Stimulated activated CD4-positive, alpha-beta T cell treated with anti-CD3 and anti-CD28 coated beads, Interleukin-2, amount 100 ng/mL, for 48 hours (primary cell): Measurements from ENCODE around the gene EFCAB6.

Source experiments
- DNase-seq, 2 donors: peaks; one replicate each; pipeline ENCODE4 v3.0.0-alpha.2; 2020

Gene EFCAB6

DNA sequence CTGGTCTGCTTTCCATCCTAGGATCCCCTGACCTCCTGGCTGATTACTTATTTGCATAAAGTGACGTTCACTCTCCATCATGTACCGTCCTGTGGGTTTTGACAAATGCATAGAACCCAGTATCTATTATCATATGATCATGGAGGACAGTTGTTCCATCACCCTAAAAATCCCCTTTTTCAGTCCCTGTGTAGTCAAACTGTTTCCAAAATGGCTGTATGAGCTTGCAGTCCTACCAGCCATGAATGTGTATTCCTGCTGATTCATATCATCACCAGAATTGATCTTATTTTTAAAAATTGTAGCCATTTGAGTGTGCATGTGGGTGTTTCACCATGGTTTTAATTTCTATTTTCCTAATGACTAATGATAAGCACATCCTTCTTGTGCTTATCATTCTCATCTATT is 291.5 kb downstream of the EFCAB6 start:
- no peak for DNase-seq

DNA sequence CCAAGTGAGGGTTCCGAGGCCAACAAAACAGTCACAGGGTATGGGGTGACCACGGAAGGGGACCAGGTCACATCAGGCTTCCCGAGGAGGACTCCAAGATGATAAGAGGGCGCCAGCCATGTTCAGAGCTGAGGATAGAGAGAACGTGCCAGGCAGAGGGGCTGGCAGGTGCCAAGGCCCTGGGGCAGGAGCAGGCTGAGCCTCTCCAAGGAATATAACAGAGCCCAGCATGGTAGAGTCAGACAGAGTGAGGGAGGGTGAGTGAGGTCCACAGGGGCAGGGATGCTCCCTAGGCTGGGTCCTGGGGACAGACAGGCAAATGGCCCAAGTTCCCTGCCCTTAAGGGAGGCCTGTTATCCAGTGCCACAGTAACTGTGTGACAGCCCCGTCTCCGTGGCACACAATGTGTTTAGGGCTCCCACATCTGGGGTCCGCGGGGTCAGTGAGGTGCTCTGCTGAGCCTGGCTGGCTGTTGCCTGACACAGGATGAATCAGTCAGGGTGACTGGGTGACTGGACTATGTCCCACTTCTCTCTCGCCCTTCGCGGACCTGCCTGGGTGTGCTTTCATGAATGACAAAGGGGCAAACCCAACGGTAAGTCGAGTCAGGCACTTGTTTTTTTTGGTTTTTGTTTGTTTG is 295.0 kb downstream of the EFCAB6 start:
- DNase-seq: no peak

DNA sequence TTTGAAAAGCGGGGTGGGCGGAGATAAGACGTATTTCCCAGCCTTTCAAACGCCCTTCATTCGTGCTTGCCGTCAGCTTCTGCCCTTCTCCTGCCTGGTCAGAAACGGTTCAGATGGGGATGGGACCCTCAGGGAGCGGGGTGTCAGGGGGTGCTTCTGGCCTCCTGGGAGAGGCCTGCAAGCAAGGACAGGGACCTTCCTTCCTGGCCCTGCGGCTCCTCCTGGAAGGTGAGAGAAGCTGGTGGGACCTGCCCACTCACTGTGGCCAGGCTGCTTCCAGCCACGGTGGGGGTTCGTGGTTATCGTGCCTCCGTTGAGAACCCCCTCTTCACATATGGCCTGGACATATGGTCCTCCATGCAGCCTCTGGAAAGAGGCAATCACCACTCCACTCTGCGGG is 295.7 kb downstream of the EFCAB6 start:
- no peak for DNase-seq

DNA sequence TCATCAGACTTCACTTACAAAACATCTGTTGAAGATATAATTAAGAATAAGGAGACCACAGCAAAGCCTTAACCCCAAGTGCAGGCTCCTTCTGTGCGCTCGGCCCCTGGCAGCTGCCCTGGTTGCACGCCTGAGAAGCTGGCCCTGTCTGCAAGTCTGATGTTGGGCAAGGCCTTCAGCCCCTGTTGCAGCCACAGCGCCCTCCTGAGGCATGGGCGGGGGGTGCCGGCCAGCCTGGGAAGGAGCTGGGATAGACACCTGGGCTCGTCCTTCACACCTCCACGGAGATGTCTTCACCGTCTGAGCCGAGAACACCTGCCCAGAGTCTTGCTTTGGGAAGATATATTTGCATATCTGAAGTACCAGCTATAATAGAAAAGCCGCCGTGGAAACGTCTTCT is 296.2 kb downstream of the EFCAB6 start:
- DNase-seq: no peak

DNA sequence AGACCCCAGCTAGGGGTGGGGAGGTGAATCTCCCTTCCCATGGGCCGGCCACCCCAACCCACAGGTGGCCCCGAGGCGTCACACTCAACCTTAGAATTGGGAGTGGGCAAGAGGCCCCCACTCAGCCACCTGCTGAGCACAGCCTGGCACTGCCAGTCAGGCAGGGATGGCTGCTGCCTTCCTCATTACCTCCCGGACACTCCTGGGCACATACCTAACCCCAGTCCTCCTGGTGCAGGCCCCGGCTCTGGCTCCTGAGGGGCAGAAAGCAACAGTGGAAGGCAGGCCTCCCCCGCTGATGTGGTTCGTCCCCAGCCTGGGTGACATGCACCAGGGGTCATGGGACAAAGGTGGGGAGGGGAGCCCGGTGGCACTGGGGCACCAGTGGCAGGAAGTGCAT is 296.7 kb downstream of the EFCAB6 start:
- DNase-seq: no peak

DNA sequence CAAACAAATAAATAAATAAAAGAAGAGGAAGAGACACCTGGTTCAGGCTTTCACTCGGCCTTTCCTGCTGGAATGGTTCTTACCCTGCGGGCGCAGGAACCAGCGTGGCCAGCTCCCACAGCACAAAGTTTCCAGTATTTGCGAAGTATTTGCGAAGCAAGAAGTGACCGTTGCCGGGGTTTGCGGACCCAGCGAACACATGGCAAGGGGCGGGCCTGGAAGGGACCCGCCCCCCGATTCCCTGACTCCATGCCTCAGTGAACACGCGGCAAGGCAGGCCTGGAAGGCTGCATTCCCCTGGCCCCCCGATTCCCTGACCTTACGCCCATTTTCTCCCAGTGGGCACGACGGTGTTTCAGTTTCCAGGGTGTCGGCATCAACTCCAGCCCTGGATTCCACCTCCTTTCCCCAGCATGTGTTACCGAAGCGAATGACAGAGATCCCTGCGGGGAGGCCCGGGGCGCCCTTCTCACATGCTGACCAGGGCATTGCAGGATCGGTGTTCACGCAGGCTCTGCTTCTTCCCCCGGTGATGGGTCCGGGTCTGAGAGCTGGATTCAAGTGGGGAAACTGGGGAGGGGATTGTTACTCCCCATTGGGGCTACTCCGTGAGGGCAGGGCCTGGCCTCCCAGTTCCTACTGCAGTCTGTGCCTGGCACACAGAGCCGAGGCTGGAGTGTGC is 297.5 kb downstream of the EFCAB6 start:
- no peak for DNase-seq

DNA sequence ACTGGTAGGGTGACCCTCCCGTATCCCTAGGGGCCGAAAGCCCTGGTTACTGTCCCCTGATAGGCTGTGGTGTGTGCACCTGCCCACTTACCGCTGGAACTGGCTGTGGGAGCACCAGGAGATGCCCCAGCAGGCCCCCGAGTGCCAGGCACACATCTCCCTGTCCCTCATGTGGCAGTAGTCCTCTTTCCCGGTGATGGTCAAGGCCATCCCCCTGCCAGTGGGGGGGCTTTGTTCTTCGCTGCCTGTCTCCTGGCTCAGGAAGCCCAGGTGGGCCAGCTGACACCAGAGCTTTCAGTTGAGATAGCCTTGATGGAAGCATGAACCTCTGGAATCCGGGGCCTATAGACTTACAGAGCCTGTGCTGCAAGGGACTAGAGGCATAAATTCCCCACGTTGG is 299.8 kb downstream of the EFCAB6 start:
- DNase-seq: no peak

DNA sequence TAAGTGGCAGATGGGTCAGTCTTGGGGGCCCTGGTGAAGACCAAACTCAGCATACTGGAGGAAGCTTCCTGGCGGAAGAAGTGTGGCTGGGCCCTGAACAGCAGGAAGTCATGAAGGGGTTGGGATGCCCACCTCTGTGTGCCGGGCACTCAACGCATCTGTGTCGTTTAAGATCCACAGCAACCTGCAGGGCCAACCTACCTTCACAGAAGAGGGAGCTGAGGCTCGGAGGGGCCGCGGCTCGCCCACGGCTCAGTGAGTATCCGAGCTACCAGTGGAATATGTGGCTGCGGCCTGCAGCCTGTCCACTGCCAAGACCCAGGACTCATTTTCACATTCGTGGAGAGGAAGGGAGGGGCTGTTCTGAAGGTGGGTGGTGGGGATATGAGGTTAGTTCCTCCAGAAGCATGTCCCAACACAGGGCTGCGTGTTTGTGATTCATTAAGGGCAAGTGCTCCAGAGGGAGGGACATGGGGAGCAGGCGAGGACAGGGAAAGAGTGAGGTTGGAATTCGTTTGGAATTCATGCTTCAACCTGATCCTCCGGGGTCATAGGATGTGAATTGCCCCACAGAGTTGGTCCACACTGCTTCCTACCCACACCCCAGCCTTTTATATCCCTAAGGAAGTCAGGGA is 300.7 kb downstream of the EFCAB6 start:
- DNase-seq: no peak

DNA sequence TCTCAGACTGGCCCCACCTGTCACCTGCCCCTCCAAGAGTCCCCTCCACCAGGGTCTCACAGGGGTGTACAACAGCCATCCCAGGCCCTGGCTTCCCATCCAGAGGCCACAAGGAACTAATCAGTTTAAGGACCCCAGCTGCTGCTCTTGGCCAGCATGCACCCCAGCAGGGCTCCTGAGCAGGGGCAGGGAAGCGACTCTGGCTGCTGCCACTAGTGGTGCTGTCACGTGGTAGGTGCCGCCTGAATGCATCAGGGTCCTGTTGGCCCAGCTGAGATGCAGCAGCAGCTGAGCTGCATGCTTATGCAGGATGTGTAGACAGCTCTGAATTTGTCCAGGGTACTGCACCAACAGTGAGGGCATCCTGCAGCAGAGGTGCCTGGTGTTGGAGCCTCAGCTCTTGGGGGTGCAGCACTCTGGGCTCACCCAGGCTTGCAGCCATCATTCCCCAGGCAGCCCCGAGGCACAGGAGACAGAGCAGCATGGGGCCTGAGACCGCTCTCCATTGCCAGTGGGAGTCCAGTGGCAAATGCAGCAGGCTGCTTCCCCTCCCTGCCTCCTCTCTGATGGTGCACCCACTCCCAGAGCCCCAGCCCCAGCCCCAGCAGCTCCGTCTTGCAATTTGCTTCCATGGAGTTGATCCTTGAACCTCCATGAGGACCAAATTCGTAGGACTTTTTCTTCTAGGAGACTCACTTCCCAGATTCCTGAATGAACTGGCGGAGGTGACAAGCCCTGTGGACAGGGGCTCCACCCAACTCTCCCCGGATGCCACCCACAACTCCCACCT is 301.6 kb downstream of the EFCAB6 start:
- DNase-seq: no peak

DNA sequence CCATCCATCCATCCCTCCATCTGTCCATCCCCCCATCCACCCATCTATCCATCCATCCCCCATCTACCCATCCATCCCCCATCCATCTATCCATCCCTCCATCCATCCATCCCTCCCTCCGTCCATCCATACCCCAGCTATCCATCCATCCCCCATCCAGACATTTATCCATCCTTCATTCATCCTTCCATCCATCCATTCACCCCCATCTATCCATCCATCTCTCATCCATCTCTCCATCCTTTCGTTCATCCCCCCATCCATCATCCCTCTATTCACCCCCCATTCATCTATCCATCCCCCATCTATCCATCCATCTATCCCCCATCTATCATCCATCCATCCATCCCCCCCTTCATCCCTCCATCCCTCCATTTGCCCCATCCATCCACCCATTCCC is 302.8 kb downstream of the EFCAB6 start:
- no peak for DNase-seq

DNA sequence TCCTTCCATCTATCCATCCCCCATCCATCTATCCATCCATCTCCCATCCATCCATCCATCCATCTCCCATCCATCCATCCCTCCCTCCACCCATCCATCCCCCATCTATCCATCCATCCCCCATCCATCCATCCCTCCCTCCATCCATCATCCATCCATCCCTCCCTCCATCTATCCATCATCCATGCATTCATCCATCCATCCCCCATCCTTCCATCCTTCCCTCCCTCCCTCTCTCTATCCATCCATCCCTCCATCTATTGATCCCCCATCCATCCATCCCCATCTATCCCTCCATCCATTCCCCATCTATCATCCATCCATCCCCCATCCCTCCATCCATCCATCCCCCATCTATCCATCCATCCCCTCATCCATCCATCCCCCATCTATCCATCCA is 303.6 kb downstream of the EFCAB6 start:
- DNase-seq: no peak

DNA sequence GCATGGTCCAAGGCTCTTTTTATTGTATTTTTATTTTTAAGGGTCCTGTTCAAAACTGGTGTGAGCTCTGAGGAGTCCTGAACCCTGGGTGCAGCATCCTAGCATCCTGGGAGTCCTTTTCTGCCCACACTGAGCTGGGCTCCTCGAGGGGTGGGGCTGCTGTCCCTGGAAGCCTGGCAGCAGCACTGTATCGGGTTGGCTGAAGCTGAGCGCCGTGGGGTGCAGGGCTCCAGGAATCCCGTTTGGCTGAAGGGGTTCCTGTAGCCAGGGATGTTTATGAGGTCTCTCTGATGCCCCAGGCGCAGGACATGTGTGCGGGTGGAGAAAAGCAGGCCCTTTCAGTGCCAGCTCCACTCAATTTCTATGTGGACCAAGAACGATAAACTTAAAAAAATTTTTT is 304.9 kb downstream of the EFCAB6 start:
- no peak for DNase-seq

DNA sequence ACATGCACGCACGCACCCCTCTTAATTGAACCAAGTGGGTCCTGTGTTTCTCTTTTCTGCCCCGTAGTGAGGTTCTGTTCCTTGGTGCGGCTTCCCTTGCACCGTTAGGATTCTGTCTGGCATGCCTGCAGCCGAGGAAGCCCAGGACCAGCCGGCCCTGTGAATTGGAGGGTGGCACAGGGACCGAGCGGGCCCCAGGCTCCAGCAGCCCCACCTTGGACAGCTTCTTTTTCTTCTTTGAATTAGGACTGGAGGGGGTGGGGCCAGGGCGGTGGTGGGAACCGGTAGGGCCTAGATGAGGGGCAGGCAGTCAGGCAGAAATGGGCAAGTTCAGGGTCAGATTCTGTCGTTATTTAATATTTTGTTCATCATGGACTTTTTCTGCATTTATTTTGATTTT is 305.6 kb downstream of the EFCAB6 start:
- DNase-seq: no peak

DNA sequence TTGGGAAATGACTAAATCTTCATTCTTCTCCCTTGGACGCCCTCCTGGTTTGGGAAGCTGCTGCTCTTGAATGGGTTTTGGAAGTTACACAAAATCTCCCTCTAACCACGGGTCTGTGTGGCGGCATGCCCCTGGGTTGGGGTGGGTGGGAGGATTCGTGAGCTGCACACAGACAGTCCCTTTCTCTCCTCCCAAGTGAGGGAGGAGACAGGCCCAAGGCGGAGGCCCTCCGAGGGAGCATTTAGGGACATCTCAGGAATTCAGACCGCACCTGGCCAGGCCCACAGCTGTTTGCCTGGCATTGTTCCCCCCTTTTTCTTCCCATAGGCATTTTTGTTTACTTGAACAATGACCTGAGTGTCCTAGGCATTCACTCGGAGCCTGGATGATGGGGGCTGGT is 306.2 kb downstream of the EFCAB6 start:
- no peak for DNase-seq

DNA sequence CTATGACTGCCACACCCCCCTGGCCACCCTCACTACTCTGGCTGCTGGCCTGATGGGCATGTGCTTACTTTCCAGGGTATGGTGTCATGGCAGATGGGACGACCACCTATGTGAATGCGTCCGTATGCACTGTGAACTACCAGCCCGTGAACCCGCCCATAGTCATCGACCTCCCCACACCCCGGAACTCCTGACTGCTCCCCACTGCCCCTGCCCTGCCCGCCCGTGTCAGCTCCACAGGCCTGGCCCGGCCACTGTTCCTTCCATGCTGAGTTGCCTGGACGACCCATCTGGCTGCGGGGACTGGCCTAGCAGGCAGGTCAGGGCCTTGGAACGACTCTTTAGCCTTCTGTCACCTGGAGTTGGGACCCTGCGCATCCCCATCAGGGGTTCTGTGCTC is 306.7 kb downstream of the EFCAB6 start:
- no peak for DNase-seq

DNA sequence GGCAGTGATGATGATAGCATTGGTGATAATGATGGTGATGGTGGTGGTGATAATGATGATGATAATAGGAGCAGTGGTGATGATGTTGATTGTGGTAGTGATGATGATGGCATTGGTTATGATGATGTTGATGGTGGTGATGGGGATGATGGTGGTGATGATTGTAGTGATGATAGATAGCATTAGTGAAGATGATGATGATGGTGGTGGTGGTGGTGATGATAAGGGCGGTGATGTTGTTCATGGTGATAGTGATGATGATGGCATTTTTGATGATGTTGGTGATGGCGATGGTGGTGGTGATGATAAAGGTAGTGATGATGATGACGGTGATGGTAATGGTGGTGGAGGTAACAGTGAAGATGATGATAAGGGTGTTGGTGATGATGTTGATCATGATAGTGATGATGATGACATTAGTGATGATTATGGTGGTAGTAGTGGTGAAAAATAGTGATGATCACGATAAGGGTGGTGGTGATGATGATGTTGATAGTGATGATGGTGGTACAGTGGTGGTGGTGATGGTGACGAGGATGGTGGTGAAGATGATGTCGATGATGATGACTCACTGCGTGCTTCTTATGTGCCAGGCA is 307.3 kb downstream of the EFCAB6 start:
- DNase-seq: no peak

DNA sequence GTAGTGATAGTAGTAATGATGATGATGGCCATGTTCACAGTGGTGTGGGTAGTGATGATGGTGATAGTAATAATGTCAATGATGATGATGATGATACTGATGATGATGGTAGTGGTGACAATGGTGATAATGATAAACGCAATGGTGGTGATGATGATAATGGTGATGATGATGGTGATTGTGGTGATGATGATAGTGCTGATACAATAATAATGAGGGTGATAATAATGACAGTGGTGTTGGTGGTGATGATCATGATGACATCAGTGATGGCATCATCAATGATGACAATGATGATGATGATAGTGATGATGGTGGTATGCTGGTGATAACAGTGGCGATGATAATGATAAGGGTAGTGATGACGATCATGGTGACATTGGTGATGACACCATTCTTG is 308.0 kb downstream of the EFCAB6 start:
- no peak for DNase-seq

DNA sequence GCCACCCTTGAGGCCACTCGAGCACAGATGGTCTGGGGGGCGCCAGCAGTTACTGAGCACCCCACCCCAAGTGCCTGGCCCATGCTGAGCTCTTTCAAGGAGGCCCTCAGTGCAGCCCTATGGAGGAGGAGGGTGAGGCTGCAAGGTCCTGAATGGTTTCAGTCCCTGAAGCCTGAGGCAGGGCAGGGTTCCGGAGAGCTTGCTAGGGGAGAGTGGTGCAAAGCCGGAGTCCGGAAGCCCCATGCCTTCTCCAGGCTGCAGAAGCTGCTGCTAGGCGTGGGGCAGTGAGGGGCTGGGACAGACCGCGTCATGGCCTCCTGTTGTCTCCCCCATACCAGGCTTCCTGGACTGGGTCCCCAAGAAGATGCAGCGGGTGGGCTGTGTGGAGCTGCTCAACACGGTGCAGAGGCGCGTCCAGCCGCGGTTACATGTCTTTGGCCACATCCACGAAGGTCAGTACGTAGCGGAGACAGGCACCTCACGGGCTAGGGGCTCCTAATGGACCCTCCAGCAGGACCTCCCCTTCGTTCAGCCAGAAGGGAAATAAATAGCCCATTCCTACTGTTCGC is 309.7 kb downstream of the EFCAB6 start:
- no peak for DNase-seq

DNA sequence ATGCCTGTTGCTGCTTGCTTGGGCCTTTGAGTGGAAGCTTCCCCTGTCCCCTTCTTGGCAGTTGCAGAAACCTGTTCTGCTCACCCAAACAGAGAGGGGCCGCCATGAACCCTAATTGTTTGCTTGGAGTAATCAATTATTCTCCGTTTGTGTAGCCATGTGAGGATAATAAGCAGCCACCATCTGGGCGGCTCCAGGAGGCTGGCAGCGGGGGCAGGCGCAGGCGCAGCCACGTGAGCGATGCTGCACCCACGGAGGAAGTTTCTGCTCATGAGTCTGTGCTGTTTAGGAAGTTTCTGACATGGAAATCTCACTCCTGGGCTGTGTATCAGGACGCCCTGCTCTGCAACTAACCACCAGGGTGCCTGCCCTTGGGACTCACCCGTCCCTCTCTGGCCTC is 310.2 kb downstream of the EFCAB6 start:
- DNase-seq: no peak

DNA sequence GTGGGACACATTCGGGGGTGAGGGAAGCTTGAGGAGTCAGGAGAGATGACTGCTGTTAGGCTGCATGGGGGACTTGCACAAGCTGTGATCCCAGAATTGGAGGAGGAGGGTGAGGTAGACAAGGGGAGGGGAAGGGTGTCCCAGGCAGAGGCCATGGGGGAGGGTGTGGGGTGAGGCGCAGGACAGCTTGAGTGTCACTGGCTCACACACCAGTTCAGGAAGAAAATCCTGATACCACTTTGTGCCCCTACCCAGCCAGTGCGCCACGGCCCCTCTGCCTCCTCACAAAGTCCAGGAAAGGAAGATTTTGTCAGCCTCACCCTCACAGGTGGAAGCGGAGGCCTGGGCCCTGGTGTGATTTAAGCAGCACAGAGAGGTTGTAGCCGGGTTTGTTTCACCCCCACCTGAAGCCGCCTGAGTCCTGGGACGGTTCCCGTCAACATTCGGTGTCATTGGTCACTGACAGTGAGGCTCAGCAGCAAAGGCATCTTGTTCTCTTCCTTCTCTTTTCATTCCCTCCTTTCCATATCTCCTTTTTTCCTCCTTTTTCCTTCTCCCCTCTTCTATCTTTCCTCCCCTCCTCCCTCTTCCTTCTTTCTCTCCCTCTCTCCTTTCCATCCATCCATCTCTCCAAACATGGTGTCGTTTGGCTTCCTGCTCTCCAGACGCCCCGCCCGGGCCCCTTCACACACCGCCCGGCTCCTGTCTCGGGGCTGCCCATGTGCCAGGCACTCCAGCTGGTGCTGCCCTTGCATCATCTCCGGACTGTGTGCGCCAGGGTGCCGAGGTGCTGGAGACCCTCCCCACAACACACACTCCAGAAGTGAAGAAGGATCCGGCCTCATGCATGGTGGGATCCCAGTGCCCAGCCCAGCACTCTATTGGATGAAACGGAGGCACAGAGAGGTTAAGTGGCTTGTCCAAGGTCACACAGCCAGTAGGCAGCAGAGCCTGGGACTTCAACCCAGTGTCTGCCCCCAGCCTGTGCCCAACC is 311.0 kb downstream of the EFCAB6 start:
- DNase-seq: no peak

DNA sequence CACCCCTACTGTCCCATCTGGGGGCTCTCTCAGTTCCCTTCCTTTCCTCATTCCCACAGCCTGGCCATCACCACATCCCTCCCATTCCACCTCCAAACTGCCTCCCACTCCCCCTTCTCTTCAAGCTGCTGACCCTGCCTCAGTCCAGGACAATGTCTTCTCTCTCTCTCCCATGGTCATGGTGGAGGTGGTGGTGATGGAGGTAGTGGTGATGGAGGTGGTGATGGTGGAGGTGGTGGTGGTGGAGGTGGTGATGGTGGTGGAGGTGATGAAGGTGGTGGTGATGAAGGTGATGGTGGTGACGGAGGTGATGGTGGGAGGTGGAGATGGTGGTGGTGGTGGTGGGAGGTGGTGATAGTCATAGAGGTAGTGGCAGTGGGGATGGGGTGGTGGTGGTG is 313.2 kb downstream of the EFCAB6 start:
- DNase-seq: no peak
